ENCODE results near the gene LTA4H. TPM values are rescaled to one million over a fixed set of nuclear protein-coding genes. Genes with fewer than 3 reads are reported as not detected.

LTA4H gene
- total RNA-seq, 1 donor from 2014 or later: 266 TPM

DNA sequence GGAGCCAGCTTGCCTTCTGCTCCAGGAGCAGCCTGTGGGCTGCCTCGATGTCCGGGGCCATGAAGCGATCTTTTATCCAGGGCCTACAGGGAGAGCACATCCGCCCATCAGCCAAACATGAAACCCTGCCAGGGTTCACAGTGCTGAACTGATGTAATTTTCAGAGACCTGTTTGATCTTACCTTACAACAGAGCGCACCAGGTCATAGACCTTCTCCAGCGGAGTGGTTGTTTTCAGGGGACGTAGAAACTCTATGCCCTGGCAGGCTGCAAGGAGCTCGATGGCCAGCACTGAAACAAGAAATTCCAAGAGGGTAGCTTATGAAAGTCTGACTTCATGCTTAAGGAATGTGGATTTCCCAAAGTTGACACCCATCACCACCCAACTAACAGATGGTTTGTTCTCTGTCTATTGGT is 59.0 kb downstream of the LTA4H start:
- H3K9me3 ChIP-seq (ENCODE audit: low read depth): no peaks in the 10 kb centered on the region
- no peaks in the 10 kb centered on the region for H3K4me1 ChIP-seq
- Mint-ChIP-seq H3K4me1 (no peaks in the 10 kb centered on the region), H3K9me3 (no peaks in the 10 kb centered on the region), H3K4me3 (no peak overlapping the region), H3K27me3 (ENCODE audit: insufficient read depth, low read depth) (no peaks in the 10 kb centered on the region), H3K36me3 (no peaks in the 10 kb centered on the region), H3K27ac (no peak overlapping the region)
- no peak for DNase-seq (ENCODE audit: low spot score)
- H3K27me3 ChIP-seq: no peaks in the 10 kb centered on the region
- no peak overlapping the region for H3K9ac ChIP-seq
- no peak overlapping the region for H3K4me3 ChIP-seq
- no peaks in the 10 kb centered on the region for H3K36me3 ChIP-seq
- H3F3A ChIP-seq (ENCODE audit: low read depth): no peaks in the 10 kb centered on the region
- no peaks in the 10 kb centered on the region for H3K79me2 ChIP-seq (ENCODE audit: low read depth)
- TF ChIP-seq CTCF (IDR thresholded peaks at IDR 0.05) (no peak), EZH2phosphoT487 (IDR thresholded peaks at IDR 0.05) (no peak), EZH2 (IDR thresholded peaks at IDR 0.05) (no peak)
- H3K27ac ChIP-seq: no peak overlapping the region
- no peak overlapping the region for H3K4me2 ChIP-seq
- no peaks in the 10 kb centered on the region for H4K20me1 ChIP-seq (ENCODE audit: low read depth)
- H2AFZ ChIP-seq (replicated peaks): no peak overlapping the region

- Histone ChIP-seq H3K36me3 (no peaks in the 10 kb centered on the region), H3F3A (ENCODE audit: low read depth) (no peaks in the 10 kb centered on the region), H3K4me1 (no peaks in the 10 kb centered on the region), H3K9ac (no peak overlapping the region), H3K27me3 (no peaks in the 10 kb centered on the region), H3K4me3 (no peak overlapping the region), H2AFZ (replicated peaks) (no peak overlapping the region), H3K27ac (no peak overlapping the region), H3K79me2 (ENCODE audit: low read depth) (no peaks in the 10 kb centered on the region), H3K9me3 (ENCODE audit: low read depth) (no peaks in the 10 kb centered on the region), H4K20me1 (ENCODE audit: low read depth) (no peaks in the 10 kb centered on the region), H3K4me2 (no peak overlapping the region)
- Mint-ChIP-seq H3K36me3 (no peaks in the 10 kb centered on the region), H3K27ac (no peak overlapping the region), H3K4me3 (no peak overlapping the region), H3K9me3 (peaks cover 6% of the 10 kb centered on the region), H3K27me3 (ENCODE audit: insufficient read depth, low read depth) (peaks cover 2% of the 10 kb centered on the region), H3K4me1 (no peaks in the 10 kb centered on the region)
- no peak for DNase-seq (ENCODE audit: low spot score)
- TF ChIP-seq CTCF (IDR thresholded peaks at IDR 0.05): no peak
- no peak for TF ChIP-seq EZH2phosphoT487 (IDR thresholded peaks at IDR 0.05)
- TF ChIP-seq EZH2 (IDR thresholded peaks at IDR 0.05): no peak
These were observed 59.9 kb downstream of the LTA4H start for GRCh38 chr12:95975491-95975890.

DNA sequence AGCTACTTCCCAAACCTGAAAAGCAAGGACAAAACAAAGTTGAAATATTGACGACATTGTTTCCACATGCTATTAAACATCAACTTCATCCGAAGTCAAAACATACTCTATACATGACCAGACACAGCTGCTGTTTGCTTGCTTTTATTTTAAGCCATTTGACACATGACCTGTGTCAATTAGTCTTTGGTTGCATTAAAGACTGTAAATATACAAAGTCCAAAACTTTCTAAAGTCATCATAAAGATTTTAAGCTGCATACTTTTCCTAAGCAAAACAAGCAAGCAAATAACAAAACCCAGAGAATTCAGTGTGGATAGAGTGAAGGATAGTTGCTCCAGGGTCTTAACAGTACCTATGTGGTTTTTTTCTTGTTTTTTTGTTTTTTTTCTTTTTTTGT is 61.0 kb downstream of the LTA4H start:
- Mint-ChIP-seq H3K4me1 (no peaks in the 10 kb centered on the region), H3K36me3 (no peaks in the 10 kb centered on the region), H3K27ac (no peak overlapping the region), H3K9me3 (peaks cover 12% of the 10 kb centered on the region), H3K27me3 (ENCODE audit: insufficient read depth, low read depth) (peaks cover 3% of the 10 kb centered on the region), H3K4me3 (no peak overlapping the region)
- no peak for DNase-seq (ENCODE audit: low spot score)
- H3K27me3 ChIP-seq: no peaks in the 10 kb centered on the region
- no peaks in the 10 kb centered on the region for H4K20me1 ChIP-seq (ENCODE audit: low read depth)
- no peaks in the 10 kb centered on the region for H3K9me3 ChIP-seq (ENCODE audit: low read depth)
- no peaks in the 10 kb centered on the region for H3K4me1 ChIP-seq
- H3K27ac ChIP-seq: no peak overlapping the region
- H3K79me2 ChIP-seq (ENCODE audit: low read depth): no peaks in the 10 kb centered on the region
- TF ChIP-seq CTCF (IDR thresholded peaks at IDR 0.05): no peak
- no peak for TF ChIP-seq EZH2phosphoT487 (IDR thresholded peaks at IDR 0.05)
- no peak for TF ChIP-seq EZH2 (IDR thresholded peaks at IDR 0.05)
- H3K4me2 ChIP-seq: no peak overlapping the region
- H3K9ac ChIP-seq: no peak overlapping the region
- no peaks in the 10 kb centered on the region for H3K36me3 ChIP-seq
- H3F3A ChIP-seq (ENCODE audit: low read depth): no peaks in the 10 kb centered on the region
- no peak overlapping the region for H3K4me3 ChIP-seq
- no peak overlapping the region for H2AFZ ChIP-seq (replicated peaks)
